SW480 (cell line): ENCODE data around the gene HSP90AB1.
A peak's percentile ranks its signal among the peaks of the same experiment; 100 is the strongest.
"Not testable (repeated sequence)": the region's sequence is repeated elsewhere in the genome, so short reads cannot be mapped to it uniquely, and the experiment has no call there.

Experiments
- DNase-seq: peaks from one replicate; pipeline ENCODE4 v3.0.0-alpha.2; 2016; ENCODE audit warnings: low spot score

HSP90AB1 gene

DNA sequence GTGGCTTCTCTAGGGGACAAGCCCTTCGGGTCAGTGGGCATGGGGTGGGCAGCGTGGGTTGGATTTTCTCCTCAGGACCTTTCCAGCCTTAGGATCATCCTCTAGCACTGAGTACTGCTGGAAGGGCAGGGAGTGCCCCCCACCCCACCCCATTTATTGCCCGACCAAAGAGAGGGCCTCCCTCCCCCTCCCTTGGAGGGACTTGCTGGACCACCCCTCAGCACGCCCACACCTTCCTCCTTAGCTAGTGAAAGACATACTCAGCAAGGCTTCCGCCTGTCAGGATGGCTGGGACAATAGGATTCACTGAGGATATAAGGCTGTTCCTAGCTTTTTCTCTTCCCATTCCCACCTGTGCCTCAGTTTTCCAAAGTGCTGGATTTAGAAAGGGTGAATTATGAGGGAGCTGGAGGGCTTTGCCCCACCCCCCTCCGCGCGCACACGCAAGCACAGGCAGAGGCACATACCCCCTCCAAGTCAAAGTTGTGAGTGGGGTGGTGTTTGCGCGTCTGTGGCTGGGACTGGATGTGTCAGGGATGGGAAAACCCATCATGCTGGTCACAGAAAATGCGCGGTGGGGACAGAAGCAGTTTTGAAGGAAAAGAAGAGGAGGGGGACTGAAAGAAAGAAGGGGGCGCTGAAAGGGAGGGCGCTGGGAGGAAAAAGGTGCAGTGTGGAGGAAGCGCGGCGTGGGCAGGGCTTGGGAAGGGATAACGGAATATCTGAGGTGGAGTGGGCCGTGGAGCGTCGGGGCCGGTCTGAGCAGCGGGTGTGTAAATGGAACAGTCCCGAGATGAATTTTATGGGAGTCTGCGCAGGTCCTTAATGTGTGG, 24.2 kb upstream of the HSP90AB1 start:
- DNase-seq: no peak

DNA sequence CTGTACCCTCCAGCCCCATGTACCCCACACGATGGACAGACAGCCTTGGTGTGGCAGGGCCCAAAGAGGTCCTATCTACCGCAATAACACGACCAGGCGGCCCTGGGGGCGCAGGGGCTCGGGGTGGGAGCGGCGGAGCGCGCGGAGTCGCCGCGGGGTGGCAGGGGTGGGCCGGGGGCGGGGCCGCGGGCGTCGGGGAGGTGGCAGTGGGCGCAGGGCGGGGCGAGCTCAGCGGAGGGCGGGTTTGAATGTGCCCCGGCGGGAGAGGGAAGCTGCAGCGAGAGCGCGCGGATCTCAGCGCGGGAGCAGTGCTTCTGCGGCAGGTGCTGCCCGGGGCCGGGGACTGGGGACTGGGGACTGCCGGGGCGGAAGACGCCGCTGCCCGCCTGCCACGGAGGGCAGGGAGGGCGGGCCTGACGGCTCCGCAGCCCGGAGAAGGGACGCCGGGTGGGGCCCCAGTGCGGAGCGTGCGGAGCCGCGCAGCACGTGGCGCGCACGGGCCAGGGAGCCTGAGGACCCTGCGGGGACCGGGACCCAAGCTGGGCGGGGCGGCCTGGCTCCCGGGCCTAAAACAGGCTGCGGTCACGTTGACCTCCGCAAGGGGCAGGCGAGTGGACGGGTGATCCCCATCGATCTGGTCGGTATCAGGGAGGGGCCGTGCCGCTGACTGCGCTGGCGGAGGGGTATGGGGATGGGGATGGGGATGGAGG, 23.4 kb upstream of the HSP90AB1 start, which contains the start of gene SLC29A1:
Gene SLC29A1 (plus strand): TSS at position 277 of the 710 bp plus-strand sequence. CDS start 3,719 bp downstream, outside the sequence.
- peak; percentile 67 for DNase-seq

DNA sequence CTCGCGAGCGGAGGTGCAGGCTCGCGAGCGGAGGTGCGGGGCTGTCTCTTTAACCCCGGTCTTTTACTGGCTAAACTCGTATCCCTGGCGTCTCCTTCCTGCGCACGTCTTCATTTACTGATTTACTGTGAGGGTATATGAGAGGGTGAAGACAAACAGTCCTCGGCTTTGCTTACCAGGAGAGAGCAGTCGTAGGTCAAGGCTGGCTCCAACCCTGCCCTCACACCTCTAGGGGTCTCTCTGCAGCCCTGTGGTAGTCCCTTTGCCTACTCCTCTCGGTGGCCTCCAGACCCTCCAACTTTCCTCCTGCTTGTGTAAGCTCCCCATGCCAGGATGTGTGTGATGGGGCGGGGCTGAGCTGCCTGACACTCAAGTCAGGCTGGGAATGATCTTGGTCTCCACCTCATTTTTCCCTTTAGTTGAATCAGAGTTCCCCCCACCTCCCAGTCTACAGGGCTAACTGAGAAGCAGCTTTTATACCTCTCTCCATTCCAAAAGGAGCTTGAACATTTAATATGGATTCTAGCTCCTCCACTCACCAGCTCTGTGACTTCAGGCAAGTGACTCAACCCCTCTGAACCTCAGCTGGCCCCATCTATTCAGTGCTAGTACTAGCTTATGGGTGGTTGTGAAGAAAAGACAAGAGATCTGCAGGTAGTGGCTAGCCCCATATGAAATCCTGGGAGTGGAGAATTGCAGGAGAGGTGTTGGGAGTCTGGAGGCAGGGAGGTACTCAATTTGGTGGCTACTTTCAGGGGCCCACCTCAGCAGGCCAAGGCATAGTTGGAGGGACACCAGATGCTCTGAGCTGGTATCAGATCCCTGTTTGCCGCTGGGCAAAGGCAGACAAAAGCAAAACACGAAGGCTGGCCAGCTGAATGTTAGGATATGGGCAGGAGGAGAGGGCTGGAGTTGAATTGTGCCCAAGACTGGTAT, 22.6 kb upstream of the HSP90AB1 start:
- peak; percentile 41 for DNase-seq

DNA sequence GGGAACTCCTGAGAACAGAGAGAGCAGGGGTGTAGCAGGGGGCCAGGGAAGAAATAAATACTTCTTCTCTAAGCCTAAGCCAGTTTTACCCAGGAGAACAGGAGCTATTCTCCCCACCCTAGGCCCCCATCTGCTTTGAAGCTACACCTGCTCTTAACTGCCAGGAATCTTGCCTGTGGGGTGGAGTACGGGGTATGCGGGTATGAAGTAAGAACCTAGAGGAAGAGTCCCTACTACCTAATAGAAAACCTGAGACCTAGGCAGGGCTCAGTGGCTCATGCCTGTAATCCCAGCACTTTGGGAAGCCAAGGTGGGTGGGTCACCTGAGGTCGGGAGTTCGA, 22.0 kb upstream of the HSP90AB1 start:
- no peak for DNase-seq

DNA sequence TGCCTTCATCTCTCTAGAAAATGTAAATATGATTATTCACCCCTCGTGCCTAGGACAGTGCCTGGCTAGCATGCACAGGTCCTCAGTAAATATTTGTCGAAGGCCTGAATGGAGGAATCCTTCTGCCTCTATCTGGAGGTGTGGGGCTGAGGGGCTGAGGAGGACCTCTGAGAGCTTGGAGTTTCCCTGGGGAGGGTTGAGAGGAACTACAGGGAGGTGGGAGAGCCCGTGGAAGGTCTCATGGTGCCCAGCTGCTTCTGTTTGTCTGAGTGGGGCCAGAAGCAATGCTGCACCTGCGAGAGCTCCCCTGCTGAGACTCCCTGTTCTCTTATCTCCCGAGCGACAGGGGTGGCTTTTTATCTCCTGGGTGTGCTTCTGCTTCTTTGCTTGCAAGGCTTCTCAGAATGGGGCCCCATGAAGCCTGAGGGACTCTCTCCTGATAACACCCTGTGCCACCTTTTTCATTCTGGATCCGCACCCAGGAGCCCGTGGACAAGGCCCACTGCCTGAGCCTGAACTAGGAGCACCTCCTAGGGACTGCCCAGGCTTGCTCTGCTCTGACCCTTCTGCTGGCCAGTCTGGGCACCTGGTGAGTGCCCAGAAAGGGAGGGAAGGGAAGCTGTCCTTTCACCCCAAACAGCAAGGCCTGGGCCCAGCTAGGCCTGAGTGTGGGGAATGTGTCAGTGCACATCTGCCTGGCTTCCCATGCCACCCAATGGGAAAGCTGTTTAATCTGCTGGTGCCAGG, 21.1 kb upstream of the HSP90AB1 start:
- no peak for DNase-seq

DNA sequence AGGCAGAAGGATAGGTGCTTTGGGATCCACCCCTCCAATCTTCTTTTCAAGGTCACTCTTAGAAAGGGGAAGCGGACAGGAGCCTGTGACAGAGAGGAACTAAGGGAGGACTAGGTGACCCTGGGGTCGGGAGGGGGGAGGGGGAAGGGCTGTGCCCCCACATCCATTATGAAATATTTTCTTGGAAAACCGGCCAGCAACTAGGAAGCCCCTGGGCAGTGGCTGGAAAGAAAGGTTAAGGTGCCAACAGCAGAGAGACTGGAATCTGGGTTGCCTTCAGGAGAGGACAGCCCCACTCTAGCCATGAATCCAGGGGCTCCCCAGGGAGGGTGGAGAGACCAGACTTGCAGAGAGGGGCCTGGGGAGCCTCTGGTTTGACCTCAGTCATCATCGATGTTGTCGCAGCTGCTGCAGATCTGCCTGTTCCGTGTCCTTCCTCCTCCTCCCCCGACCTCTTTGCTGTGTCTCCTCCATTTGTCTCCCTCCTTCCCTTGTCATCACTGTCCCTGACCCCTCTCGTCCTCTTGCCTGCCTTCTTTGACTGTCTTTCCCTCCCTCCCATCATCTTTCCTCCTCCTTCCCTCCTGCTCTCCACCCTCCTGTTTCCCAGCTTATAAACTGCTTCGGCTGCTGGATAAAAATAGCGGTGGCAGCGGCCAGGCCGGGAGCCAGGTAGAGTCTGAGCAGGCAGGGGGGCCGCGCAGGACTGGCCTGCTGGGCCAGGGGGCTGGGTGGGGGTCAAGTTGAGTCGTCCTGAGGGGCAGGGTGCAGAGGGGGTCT, 20.3 kb upstream of the HSP90AB1 start:
- no peak for DNase-seq

DNA sequence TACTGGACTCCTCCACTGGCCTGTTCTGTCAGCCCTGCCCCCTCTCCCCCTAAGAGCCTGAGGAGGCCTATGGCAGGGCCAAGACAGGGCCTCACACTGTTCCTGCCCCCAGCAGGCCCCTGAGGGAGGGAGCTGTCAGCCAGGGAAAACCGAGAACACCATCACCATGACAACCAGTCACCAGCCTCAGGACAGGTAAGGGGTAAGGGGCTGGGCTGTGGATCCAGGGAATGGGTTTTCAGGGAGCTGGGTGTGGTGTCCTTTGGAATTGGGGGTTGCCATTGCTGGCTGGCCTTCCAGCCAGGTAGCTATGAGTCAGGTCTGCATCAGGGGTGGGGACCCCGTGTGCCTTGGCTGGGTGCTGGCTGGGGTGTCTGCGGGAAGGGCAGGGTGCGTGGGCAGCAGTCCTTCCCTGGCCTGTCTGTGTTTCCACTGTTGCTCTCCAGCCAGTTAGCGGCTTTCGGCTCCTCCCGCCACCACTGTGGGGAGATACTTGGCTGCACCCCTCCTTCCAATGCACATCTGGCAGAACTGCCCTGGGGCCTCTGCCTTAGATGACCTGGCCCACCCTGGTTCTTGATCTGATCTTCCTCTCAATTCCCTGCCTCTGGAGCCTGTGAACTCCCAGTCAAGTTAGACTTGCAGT, 19.6 kb upstream of the HSP90AB1 start:
- no peak for DNase-seq

DNA sequence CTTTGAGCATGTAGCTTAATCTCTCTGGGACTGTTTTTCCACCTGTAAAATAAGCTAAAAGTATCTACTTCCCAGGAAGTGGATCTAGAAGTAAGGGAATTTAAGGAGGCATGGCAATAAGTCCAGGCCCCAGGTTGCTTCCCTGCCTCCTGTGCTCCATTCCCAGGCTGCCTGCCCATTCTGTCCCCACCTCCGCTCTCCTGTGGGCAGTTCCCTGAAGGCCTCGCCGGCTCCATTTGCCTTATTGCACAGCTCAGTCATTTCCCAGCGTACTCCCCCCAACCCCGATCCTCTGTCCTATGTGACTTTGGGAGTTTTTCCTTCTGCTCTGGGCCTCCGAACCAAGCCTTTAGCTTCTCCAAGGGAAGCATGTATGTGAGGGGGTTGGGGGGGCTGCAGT, 18.9 kb upstream of the HSP90AB1 start:
- no peak for DNase-seq

DNA sequence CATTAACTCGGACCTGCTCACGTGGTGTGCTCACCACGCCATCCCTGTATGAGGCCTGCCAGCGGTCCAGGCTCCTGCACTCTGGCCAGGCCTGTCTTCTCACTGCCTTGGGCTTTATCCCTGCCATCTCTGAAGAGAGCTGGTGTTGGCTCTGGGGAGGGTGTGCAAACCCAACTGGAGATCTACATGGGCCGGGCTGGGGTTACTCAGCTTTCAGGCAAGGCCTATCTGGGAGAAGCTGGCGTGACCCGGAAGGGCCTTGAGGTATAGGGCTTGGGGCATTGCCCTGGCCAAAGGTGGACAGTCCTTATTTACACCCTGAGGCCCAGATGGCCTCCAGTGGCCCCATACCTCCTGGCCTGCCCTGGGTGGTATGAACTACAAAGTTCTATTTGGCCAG, 18.5 kb upstream of the HSP90AB1 start:
- no peak for DNase-seq

DNA sequence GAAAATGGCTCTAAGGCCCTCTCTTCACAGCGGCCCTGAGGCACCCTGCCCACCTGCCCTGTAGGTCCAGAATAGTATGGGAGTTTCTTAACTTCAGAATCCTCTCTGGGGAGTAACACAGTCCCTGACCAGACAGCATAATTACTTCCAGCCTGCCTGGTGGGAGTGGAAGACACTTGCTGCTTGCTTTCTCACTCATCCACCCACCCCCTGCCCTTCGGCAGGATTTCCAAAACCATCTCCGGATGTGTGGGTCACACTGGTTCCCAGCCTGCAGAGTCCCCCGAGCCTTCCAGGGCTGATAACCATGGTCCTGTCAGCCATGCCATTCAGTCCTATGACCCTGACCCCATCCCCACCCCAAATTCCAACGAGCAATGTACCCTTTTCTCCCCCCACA, 18.1 kb upstream of the HSP90AB1 start:
- DNase-seq: no peak

DNA sequence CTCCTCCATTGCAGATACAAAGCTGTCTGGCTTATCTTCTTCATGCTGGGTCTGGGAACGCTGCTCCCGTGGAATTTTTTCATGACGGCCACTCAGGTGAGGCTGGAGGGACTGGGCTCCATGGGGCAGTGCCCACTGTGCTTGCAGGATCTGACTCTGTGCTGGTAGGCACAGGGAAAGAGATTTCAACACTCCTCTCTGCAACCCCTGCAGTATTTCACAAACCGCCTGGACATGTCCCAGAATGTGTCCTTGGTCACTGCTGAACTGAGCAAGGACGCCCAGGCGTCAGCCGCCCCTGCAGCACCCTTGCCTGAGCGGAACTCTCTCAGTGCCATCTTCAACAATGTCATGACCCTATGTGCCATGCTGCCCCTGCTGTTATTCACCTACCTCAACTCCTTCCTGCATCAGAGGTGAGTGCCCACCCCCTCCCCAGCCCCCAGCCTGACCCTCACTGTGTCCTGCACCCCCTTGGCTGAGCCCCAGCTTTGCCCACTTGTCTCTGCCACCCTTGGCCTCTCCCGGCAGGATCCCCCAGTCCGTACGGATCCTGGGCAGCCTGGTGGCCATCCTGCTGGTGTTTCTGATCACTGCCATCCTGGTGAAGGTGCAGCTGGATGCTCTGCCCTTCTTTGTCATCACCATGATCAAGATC, 17.4 kb upstream of the HSP90AB1 start:
- DNase-seq: no peak

DNA sequence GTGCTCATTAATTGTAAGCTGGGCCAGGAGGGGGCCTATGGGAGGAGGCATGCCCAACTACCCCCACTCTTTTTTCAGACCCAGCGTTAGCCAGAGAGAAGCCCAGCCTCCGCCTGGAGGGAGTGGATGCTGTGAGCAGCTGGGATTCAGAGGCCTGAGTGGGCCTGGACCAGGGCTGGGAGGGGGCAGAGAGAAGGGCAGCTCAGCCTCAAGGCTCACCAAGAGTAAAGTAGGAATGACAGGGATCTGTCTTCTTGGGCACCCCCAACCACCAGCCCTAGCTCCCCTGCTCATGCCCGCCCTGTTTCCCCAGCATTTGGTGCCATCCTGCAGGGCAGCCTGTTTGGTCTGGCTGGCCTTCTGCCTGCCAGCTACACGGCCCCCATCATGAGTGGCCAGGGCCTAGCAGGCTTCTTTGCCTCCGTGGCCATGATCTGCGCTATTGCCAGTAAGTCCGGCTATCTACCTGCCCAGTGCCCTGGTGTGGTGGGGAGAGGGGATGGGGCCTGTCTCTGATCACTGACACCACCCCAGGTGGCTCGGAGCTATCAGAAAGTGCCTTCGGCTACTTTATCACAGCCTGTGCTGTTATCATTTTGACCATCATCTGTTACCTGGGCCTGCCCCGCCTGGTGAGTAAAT, 16.7 kb upstream of the HSP90AB1 start:
- no peak for DNase-seq

DNA sequence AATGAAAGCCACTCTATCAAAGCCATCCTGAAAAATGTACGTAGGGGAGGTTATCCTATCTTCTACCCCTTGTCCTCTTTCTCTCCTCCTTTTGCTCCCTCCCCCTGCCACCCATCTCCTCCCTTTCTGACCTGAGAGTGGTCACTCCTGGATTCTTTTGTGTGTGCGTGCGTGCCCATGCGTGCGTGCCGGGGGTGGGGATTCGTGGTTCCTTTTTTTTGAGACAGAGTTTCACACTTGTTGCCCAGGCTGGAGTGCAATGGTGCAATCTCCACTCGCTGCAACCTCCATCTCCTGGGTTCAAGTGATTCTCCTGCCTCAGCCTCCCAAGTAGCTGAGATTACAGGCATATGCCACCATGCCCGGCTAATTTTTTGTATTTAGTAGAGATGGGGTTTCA, 15.5 kb upstream of the HSP90AB1 start:
- DNase-seq: not testable (repeated sequence)

DNA sequence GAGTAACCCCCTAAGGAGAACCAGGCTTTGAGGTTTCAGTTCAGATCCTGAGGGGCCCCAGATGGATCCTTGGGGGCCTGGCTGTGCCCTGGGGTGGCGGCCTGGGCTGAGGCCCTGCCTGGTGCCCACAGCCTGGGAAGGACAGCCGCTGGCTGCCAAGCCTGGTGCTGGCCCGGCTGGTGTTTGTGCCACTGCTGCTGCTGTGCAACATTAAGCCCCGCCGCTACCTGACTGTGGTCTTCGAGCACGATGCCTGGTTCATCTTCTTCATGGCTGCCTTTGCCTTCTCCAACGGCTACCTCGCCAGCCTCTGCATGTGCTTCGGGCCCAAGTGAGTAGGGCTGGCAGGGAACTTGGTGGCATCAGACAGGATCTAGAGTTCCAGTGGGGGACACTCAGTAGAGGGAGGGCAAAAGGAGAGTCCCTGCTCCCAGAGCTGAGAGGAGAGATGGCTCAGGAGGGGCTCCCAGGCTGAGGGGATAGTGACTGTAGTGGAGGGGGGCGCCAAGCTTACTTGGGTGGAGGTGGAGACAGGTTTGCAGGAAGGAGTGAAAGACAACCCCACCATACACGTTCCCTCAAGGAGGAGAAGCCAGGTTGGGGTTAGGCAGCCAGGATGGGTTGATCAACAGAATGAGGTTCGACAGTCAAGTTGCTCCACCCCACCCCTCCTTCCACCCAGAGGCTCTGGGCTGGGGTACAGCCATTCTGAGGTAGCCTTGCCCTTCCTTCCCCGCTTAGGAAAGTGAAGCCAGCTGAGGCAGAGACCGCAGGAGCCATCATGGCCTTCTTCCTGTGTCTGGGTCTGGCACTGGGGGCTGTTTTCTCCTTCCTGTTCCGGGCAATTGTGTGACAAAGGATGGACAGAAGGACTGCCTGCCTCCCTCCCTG, 14.0 kb upstream of the HSP90AB1 start:
- DNase-seq: no peak

DNA sequence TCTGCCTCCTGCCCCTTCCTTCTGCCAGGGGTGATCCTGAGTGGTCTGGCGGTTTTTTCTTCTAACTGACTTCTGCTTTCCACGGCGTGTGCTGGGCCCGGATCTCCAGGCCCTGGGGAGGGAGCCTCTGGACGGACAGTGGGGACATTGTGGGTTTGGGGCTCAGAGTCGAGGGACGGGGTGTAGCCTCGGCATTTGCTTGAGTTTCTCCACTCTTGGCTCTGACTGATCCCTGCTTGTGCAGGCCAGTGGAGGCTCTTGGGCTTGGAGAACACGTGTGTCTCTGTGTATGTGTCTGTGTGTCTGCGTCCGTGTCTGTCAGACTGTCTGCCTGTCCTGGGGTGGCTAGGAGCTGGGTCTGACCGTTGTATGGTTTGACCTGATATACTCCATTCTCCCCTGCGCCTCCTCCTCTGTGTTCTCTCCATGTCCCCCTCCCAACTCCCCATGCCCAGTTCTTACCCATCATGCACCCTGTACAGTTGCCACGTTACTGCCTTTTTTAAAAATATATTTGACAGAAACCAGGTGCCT, 13.3 kb upstream of the HSP90AB1 start:
- no peak for DNase-seq

DNA sequence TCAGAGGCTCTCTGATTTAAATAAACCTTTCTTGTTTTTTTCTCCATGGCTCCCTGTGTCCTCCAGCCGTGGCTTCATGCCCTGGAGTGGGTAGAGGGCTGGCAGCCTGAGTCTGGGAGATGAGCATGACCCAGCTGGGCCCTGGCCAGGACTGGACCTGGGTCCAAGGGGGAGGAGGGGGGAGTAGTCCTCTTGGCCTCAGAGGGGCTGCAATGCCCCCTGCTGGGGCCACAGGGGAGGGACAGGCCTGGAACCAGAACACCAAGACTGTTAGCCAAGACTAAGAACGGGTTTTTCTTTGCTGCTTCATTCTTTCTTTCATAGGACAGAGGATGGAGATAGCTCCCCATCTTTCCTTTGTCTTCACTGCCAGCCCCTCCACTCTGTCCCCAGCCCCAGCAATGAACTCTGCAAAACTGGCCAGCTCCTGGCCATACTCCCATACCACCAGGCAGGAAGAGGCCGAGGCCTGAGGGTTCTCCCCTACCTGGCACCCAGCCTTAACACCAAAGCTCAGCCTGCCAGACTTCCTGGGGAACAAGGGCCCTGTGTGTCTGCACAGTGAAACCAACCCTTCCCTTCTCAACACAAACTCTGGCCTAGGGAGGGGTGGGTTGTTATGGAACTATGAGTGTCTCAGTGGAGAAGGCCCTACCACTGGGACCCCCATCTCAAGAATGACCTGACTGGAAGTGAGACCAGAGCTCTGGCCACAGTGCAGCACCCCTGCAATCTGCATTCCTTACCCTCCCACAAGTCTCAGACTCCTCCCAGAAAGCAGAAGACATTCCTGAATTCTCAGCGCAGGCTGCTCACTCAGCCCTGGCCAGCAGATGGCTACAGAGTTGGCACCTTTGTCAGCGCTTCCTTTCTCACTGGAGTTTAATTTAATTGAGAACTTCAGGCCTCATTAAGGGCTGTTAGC, 12.5 kb upstream of the HSP90AB1 start:
- no peak for DNase-seq

DNA sequence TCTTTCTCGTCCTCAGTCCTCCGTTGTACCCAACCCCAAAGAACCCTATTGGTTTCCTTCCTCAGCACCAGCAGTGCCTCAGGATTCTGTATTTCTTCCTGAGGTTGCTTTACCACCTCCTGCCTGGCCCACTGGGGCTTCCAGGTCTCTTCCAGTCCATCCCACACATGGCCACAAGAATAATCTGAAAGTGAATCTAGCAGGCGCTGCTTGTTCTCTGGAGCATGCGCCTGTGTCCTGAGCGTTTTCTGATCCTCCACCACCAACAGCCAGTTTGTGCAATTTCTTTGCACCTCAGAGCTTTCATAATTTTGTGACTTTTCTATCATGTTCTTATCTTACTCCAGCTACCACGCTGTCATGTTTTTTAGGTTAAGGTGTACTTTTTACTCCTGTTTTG, 11.6 kb upstream of the HSP90AB1 start:
- no peak for DNase-seq
